HUES64 (cell line): ENCODE data around the gene PPP1R15A.
"Not testable (repeated sequence)": the region's sequence is repeated elsewhere in the genome, so short reads cannot be mapped to it uniquely, and the experiment has no call there.

Experiments used
- H3K27ac ChIP-seq: 2 replicates; pipeline ENCODE4 v1.7.0; 2013; ENCODE audit warnings: low read depth, low read length, inconsistent platforms
- H3K27me3 ChIP-seq: 2 replicates; pipeline ENCODE4 v1.6.1; 2013; ENCODE audit warnings: mild to moderate bottlenecking, low read length; ENCODE audit not compliant: insufficient read depth
- H3K36me3 ChIP-seq: 2 replicates; pipeline ENCODE4 v1.6.1; 2013; ENCODE audit warnings: mild to moderate bottlenecking, low read length; ENCODE audit not compliant: insufficient read depth
- H3K4me1 ChIP-seq: 2 replicates; pipeline ENCODE4 v1.6.1; 2013; ENCODE audit warnings: mild to moderate bottlenecking, low read length, moderate library complexity; ENCODE audit not compliant: insufficient read depth
- H3K4me3 ChIP-seq: 2 replicates; pipeline ENCODE4 v1.5.1; 2013; ENCODE audit warnings: mild to moderate bottlenecking, low read length, moderate library complexity
- H3K9ac ChIP-seq: 2 replicates; pipeline ENCODE4 v1.6.1; 2013; ENCODE audit warnings: mild to moderate bottlenecking, low read depth, low read length
- H3K9me3 ChIP-seq: 2 replicates; pipeline ENCODE4 v1.6.1; 2013; ENCODE audit warnings: low read depth, low read length; ENCODE audit not compliant: insufficient read depth
- WGBS: fragments of 150-250, 120-280 bp; methylation state at CpG from one replicate; pipeline ENCODE4 v1.1.7; 2013; ENCODE audit warnings: missing lambda C conversion rate; 5-methylcytosine and 5-hydroxymethylcytosine counted together

The PPP1R15A gene

GRCh38 chr19:48872884-48873475 lies 759 bp downstream of the PPP1R15A start:
- Histone ChIP-seq H3K9me3 (no peaks in the 10 kb centered on the region), H3K4me3 (peak overlapping the region; percentile 89), H3K9ac (peak overlapping the region; percentile 94), H3K27ac (peak overlapping the region; percentile 96), H3K27me3 (no peaks in the 10 kb centered on the region), H3K4me1 (peaks cover 17% of the 10 kb centered on the region), H3K36me3 (peaks cover 40% of the 10 kb centered on the region)
- 17% methylated on average over 14 of the region's 14 CpGs for WGBS

GRCh38 chr19:48873476-48874302 lies 1.5 kb downstream of the PPP1R15A start:
- H3K9me3 ChIP-seq, result no peaks in the 10 kb centered on the region
- peak overlapping the region; percentile 96 for H3K27ac ChIP-seq
- peaks cover 10% of the 10 kb centered on the region for H3K4me1 ChIP-seq
- no peaks in the 10 kb centered on the region for H3K27me3 ChIP-seq
- 85% methylated on average over 14 of the region's 14 CpGs for WGBS
- peak overlapping the region; percentile 89 for H3K4me3 ChIP-seq
- H3K36me3 ChIP-seq, result peaks cover 40% of the 10 kb centered on the region
- H3K9ac ChIP-seq, result peak overlapping the region; percentile 94

GRCh38 chr19:48874303-48875135 lies 2.3 kb downstream of the PPP1R15A start:
- Histone ChIP-seq H3K27ac (no peak overlapping the region), H3K4me1 (peaks cover 9% of the 10 kb centered on the region; the same call in 1 of the 2 replicates)
- WGBS, result 90% methylated on average over 17 of the region's 17 CpGs

GRCh38 chr19:48876043-48876981 lies 4.1 kb downstream of the PPP1R15A start:
- H3K27ac ChIP-seq, H3K4me3 ChIP-seq, H3K27me3 ChIP-seq, H3K9me3 ChIP-seq, H3K9ac ChIP-seq: not testable (repeated sequence)
- Histone ChIP-seq H3K36me3 (peaks cover 40% of the 10 kb centered on the region), H3K4me1 (peaks cover 17% of the 10 kb centered on the region; the same call in 1 of the 2 replicates)
- 93% methylated on average over 30 of the region's 30 CpGs for WGBS

More at GRCh38 chr19:48874303-48875135, 2.3 kb downstream of the PPP1R15A start:
- peaks cover 40% of the 10 kb centered on the region for H3K36me3 ChIP-seq
- H3K9ac ChIP-seq, result 0 out of 2 replicates have a peak overlapping the region, but pooled peaks have one; percentile 22
- H3K4me3 ChIP-seq, result peak overlapping the region; percentile 18
- no peaks in the 10 kb centered on the region for H3K9me3 ChIP-seq
- H3K27me3 ChIP-seq, result no peaks in the 10 kb centered on the region

- H3K4me1 ChIP-seq, result peaks cover 17% of the 10 kb centered on the region; the same call in 1 of the 2 replicates
- H3K27me3 ChIP-seq, result no peaks in the 10 kb centered on the region
- H3K9ac ChIP-seq, result no peak overlapping the region
- H3K36me3 ChIP-seq, result peaks cover 40% of the 10 kb centered on the region
- no peaks in the 10 kb centered on the region for H3K9me3 ChIP-seq
- H3K4me3 ChIP-seq, result no peak overlapping the region
- H3K27ac ChIP-seq, result no peak overlapping the region
- WGBS, result 91% methylated on average over 6 of the region's 6 CpGs
Observed at GRCh38 chr19:48877855-48878195, 5.6 kb downstream of the PPP1R15A start.

GRCh38 chr19:48878196-48879024 lies 6.2 kb downstream of the PPP1R15A start:
- peaks cover 14% of the 10 kb centered on the region; the same call in 1 of the 2 replicates for H3K4me1 ChIP-seq
- H3K4me3 ChIP-seq, result no peak overlapping the region
- H3K9me3 ChIP-seq, result no peaks in the 10 kb centered on the region
- peaks cover 38% of the 10 kb centered on the region for H3K36me3 ChIP-seq
- no peak overlapping the region for H3K9ac ChIP-seq
- H3K27me3 ChIP-seq, result no peaks in the 10 kb centered on the region
- 94% methylated on average over 11 of the region's 11 CpGs for WGBS
- no peak overlapping the region; the same call in 1 of the 2 replicates for H3K27ac ChIP-seq

GRCh38 chr19:48879025-48879637 lies 6.9 kb downstream of the PPP1R15A start:
- no peak overlapping the region for H3K27ac ChIP-seq
- 91% methylated on average over 13 of the region's 13 CpGs for WGBS
- H3K9me3 ChIP-seq, result no peaks in the 10 kb centered on the region
- no peak overlapping the region for H3K9ac ChIP-seq
- peaks cover 11% of the 10 kb centered on the region; the same call in 1 of the 2 replicates for H3K4me1 ChIP-seq
- H3K4me3 ChIP-seq, result no peak overlapping the region
- H3K27me3 ChIP-seq, result no peaks in the 10 kb centered on the region
- peaks cover 31% of the 10 kb centered on the region for H3K36me3 ChIP-seq

GRCh38 chr19:48879696-48880095 lies 7.5 kb downstream of the PPP1R15A start:
- H3K27me3 ChIP-seq, H3K9ac ChIP-seq, H3K4me3 ChIP-seq, H3K9me3 ChIP-seq, H3K27ac ChIP-seq: not testable (repeated sequence)
- 61% methylated on average over 9 of the region's 9 CpGs for WGBS
- H3K36me3 ChIP-seq, result peaks cover 25% of the 10 kb centered on the region
- H3K4me1 ChIP-seq, result peaks cover 11% of the 10 kb centered on the region; the same call in 1 of the 2 replicates

- Histone ChIP-seq H3K9me3 (no peaks in the 10 kb centered on the region), H3K27ac (no peak overlapping the region), H3K9ac (no peak overlapping the region), H3K4me1 (peaks cover 11% of the 10 kb centered on the region), H3K4me3 (no peak overlapping the region), H3K36me3 (peaks cover 4% of the 10 kb centered on the region; the same call in 1 of the 2 replicates), H3K27me3 (no peaks in the 10 kb centered on the region)
- WGBS, result 88% methylated on average over 30 of the region's 30 CpGs
Observed at GRCh38 chr19:48881741-48882657, 9.8 kb downstream of the PPP1R15A start.
